ENCODE measurements around the gene HAGHL.
"Not testable (repeated sequence)": the region's sequence is repeated elsewhere in the genome, so short reads cannot be mapped to it uniquely, and the experiment has no call there.

- not testable (repeated sequence) for TF ChIP-seq POLR2A, CTCF, POLR2AphosphoS5 (IDR thresholded peaks at IDR 0.05)
These were observed 27.3 kb downstream of the HAGHL start for GRCh38 chr16:754121-754607.

Measured in prostate gland (tissue), 2 donors.